Neural cell (in vitro differentiated cells): Measurements from ENCODE around the gene RNF103.

Experiments used
- CTCF ChIP-seq: fragments of 450-650 bp; IDR thresholded peaks from 2 replicates; pipeline ENCODE4 v1.5.1; 2014; ENCODE audit warnings: antibody characterized with exemption, mild to moderate bottlenecking, moderate library complexity; ENCODE audit not compliant: poor library complexity, severe bottlenecking
- EP300 ChIP-seq: fragments of 450-650 bp; conservative IDR thresholded peaks from 2 replicates; pipeline ENCODE4 v1.6.1; 2014; ENCODE audit warnings: antibody characterized with exemption, mild to moderate bottlenecking, moderate library complexity; ENCODE audit not compliant: poor library complexity, severe bottlenecking
- EZH2 ChIP-seq: fragments of 200-600, 300-800 bp; shearing (Covaris generic), sonication (generic); IDR thresholded peaks from 2 replicates; pipeline ENCODE4 v1.6.1; 2014; ENCODE audit warnings: antibody characterized with exemption, low read length, borderline replicate concordance, mild to moderate bottlenecking; ENCODE audit not compliant: insufficient read depth, poor library complexity, severe bottlenecking
- MXI1 ChIP-seq: fragments of 450-650 bp; conservative IDR thresholded peaks from 2 replicates; pipeline ENCODE4 v1.6.1; 2014; ENCODE audit warnings: antibody characterized with exemption, mild to moderate bottlenecking; ENCODE audit not compliant: poor library complexity, severe bottlenecking
- POLR2AphosphoS5 ChIP-seq: IDR thresholded peaks from 2 replicates; pipeline ENCODE4 v1.6.1; 2012
- RAD21 ChIP-seq: fragments of 450-650 bp; conservative IDR thresholded peaks from 2 replicates; pipeline ENCODE4 v1.6.1; 2014; ENCODE audit warnings: antibody characterized with exemption, mild to moderate bottlenecking, moderate library complexity
- REST ChIP-seq: IDR thresholded peaks from 2 replicates; pipeline ENCODE4 v1.6.1; 2012; ENCODE audit warnings: borderline replicate concordance
- TAF1 ChIP-seq: IDR thresholded peaks from 2 replicates; pipeline ENCODE4 v1.6.1; 2012; ENCODE audit warnings: low read depth

GRCh38 chr2:86566158-86566820, 57.4 kb downstream of the RNF103 start:
- TF ChIP-seq CTCF (no peak), POLR2AphosphoS5 (no peak), EP300 (no peak), EZH2 (no peak), RAD21 (no peak), TAF1 (no peak), REST (no peak), MXI1 (no peak)
